Activated naive CD8-positive, alpha-beta T cell treated with anti-CD3 and anti-CD28 coated beads, Interleukin-2, amount 10 ng/mL, durations not matched to agents 7 days and 5 days (primary cell): ENCODE measurements around the gene FXYD5. TPM values are rescaled to one million over a fixed set of nuclear protein-coding genes. Genes with fewer than 3 reads are reported as not detected.

Source experiments
- ATAC-seq: fragments of 150-1000 bp; cut with Tn5 transposase; one replicate; pipeline ENCODE4 v1.10.0; 2021; ENCODE audit warnings: low read depth, moderate library complexity
- POLR2A ChIA-PET: fragments of 350-600 bp; sonication (Branson Sonifier 250); formaldehyde crosslinking; loops from one replicate; lab custom pipeline; 2021; ENCODE audit warnings: antibody characterized with exemption; lab: Charles Lee
- DNase-seq: peaks from one replicate; pipeline ENCODE4 v3.0.0; 2021
- H3K27ac Mint-ChIP-seq: one replicate; pipeline ENCODE4 v1.8.0; 2022; ENCODE audit warnings: mild to moderate bottlenecking, mixed read lengths
- H3K27me3 Mint-ChIP-seq: one replicate; pipeline ENCODE4 v1.8.0; 2022; ENCODE audit warnings: mild to moderate bottlenecking, moderate library complexity, mixed read lengths
- H3K36me3 Mint-ChIP-seq: one replicate; pipeline ENCODE4 v1.8.0; 2021; ENCODE audit warnings: mild to moderate bottlenecking, mixed read lengths
- H3K4me1 Mint-ChIP-seq: one replicate; pipeline ENCODE4 v1.8.0; 2021; ENCODE audit warnings: mixed read lengths
- H3K4me3 Mint-ChIP-seq: one replicate; pipeline ENCODE4 v1.8.0; 2022; ENCODE audit warnings: mild to moderate bottlenecking, moderate library complexity, mixed read lengths
- H3K9me3 Mint-ChIP-seq: one replicate; pipeline ENCODE4 v1.8.0; 2021; ENCODE audit warnings: mixed read lengths
- total RNA-seq, 2 experiments: library from RNA; stranded (reverse); gene quantifications; one replicate each; pipeline ENCODE4 v1.2.3, GENCODE V29; 2021

Gene FXYD5
- total RNA-seq, 2 experiments from 2014 or later, result 353 to 360 TPM

- Mint-ChIP-seq H3K4me3 (peak within 1 kb of the TSS; percentile 12), H3K9me3 (no peaks in the 10 kb centered on the region), H3K36me3 (no peaks in the 10 kb centered on the region), H3K27ac (no peak within 1 kb of the TSS), H3K27me3 (peaks cover 3% of the 10 kb centered on the region), H3K4me1 (peaks cover 5% of the 10 kb centered on the region)
- DNase-seq, result no peak
- POLR2A ChIA-PET, result no interaction called here
- ATAC-seq, result no peak
These were observed 39.2 kb upstream of the FXYD5 start, which contains the start of gene FXYD3 for GRCh38 chr19:35115177-35115951. FXYD3 (plus strand) TSS chr19:35115823; CDS start chr19:35119377, 3,554 bp downstream.

- Mint-ChIP-seq H3K4me3 (no peak overlapping the region), H3K9me3 (no peaks in the 10 kb centered on the region), H3K36me3 (no peaks in the 10 kb centered on the region), H3K27ac (no peak overlapping the region), H3K4me1 (peaks cover 5% of the 10 kb centered on the region), H3K27me3 (peaks cover 3% of the 10 kb centered on the region)
- DNase-seq (no peak), ATAC-seq (no peak)
- POLR2A ChIA-PET, result no interaction called here
These were observed 38.3 kb upstream of the FXYD5 start for GRCh38 chr19:35116072-35116801.

GRCh38 chr19:35117116-35117515 lies 37.4 kb upstream of the FXYD5 start:
- Mint-ChIP-seq H3K27ac (no peak overlapping the region), H3K36me3 (no peaks in the 10 kb centered on the region), H3K27me3 (no peaks in the 10 kb centered on the region), H3K4me3 (no peak overlapping the region), H3K4me1 (peaks cover 5% of the 10 kb centered on the region), H3K9me3 (no peaks in the 10 kb centered on the region)
- ATAC-seq (no peak), DNase-seq (no peak)
- POLR2A ChIA-PET, result no interaction called here

GRCh38 chr19:35117799-35118198 lies 36.7 kb upstream of the FXYD5 start:
- no peak overlapping the region for H3K4me3 Mint-ChIP-seq
- DNase-seq (no peak), ATAC-seq (no peak)
- POLR2A ChIA-PET, result no interaction called here
- no peak overlapping the region for H3K27ac Mint-ChIP-seq
- no peaks in the 10 kb centered on the region for H3K9me3 Mint-ChIP-seq
- H3K27me3 Mint-ChIP-seq, result no peaks in the 10 kb centered on the region
- no peaks in the 10 kb centered on the region for H3K36me3 Mint-ChIP-seq
- peaks cover 5% of the 10 kb centered on the region for H3K4me1 Mint-ChIP-seq

GRCh38 chr19:35118268-35119020 lies 36.1 kb upstream of the FXYD5 start:
- POLR2A ChIA-PET, result no interaction called here
- Mint-ChIP-seq H3K27me3 (no peaks in the 10 kb centered on the region), H3K4me3 (no peak overlapping the region), H3K27ac (no peak overlapping the region), H3K36me3 (no peaks in the 10 kb centered on the region), H3K4me1 (peaks cover 5% of the 10 kb centered on the region), H3K9me3 (no peaks in the 10 kb centered on the region)
- no peak for DNase-seq
- ATAC-seq, result no peak

GRCh38 chr19:35119091-35119490 lies 35.4 kb upstream of the FXYD5 start:
- no peak for ATAC-seq
- no peak for DNase-seq
- H3K4me3 Mint-ChIP-seq, result no peak overlapping the region
- no peak overlapping the region for H3K27ac Mint-ChIP-seq
- POLR2A ChIA-PET, result no interaction called here
- H3K4me1 Mint-ChIP-seq, result peaks cover 8% of the 10 kb centered on the region
- no peaks in the 10 kb centered on the region for H3K36me3 Mint-ChIP-seq
- no peaks in the 10 kb centered on the region for H3K27me3 Mint-ChIP-seq
- H3K9me3 Mint-ChIP-seq, result no peaks in the 10 kb centered on the region

- Mint-ChIP-seq H3K4me3 (no peak overlapping the region), H3K9me3 (no peaks in the 10 kb centered on the region), H3K4me1 (peaks cover 11% of the 10 kb centered on the region), H3K27ac (no peak overlapping the region), H3K27me3 (no peaks in the 10 kb centered on the region), H3K36me3 (no peaks in the 10 kb centered on the region)
- DNase-seq, result no peak
- POLR2A ChIA-PET, result no interaction called here
- no peak for ATAC-seq
These were observed 34.9 kb upstream of the FXYD5 start for GRCh38 chr19:35119578-35120155.

DNA sequence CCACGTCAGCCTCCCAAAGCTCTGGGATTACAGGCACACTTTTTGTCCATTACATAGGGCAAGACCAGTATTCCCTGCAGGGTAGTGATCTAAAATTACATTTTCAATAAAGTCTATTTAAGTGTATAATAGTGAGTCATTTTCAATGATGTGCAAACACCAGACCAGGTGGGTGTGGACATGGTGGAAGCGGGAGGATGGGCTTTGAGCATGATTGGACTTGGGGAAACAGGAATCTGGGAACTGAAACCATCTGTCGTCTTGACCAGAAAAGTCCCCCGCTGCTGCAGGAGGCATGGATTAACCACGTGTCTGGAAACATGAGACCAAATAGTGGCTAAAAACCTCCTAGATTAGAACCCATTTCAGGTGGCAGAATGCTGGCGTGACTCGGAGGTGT lies 34.0 kb upstream of the FXYD5 start:
- peaks cover 10% of the 10 kb centered on the region for H3K4me1 Mint-ChIP-seq
- no peaks in the 10 kb centered on the region for H3K9me3 Mint-ChIP-seq
- DNase-seq (no peak), ATAC-seq (no peak)
- no peak overlapping the region for H3K4me3 Mint-ChIP-seq
- no peaks in the 10 kb centered on the region for H3K36me3 Mint-ChIP-seq
- no peak overlapping the region for H3K27ac Mint-ChIP-seq
- POLR2A ChIA-PET, result no interaction called here
- no peaks in the 10 kb centered on the region for H3K27me3 Mint-ChIP-seq

- H3K27ac Mint-ChIP-seq, result no peak overlapping the region
- no peak overlapping the region for H3K4me3 Mint-ChIP-seq
- no peaks in the 10 kb centered on the region for H3K36me3 Mint-ChIP-seq
- POLR2A ChIA-PET, result no interaction called here
- no peak for DNase-seq
- no peaks in the 10 kb centered on the region for H3K27me3 Mint-ChIP-seq
- no peaks in the 10 kb centered on the region for H3K9me3 Mint-ChIP-seq
- ATAC-seq, result no peak
- peaks cover 12% of the 10 kb centered on the region for H3K4me1 Mint-ChIP-seq
These were observed 33.6 kb upstream of the FXYD5 start for GRCh38 chr19:35120898-35121297.

GRCh38 chr19:35122687-35123551 lies 31.6 kb upstream of the FXYD5 start:
- DNase-seq, result no peak
- no peak for ATAC-seq
- Mint-ChIP-seq H3K9me3 (no peaks in the 10 kb centered on the region), H3K36me3 (no peaks in the 10 kb centered on the region), H3K27me3 (no peaks in the 10 kb centered on the region), H3K4me1 (peaks cover 12% of the 10 kb centered on the region), H3K27ac (no peak overlapping the region), H3K4me3 (no peak overlapping the region)
- POLR2A ChIA-PET, result no interaction called here

DNA sequence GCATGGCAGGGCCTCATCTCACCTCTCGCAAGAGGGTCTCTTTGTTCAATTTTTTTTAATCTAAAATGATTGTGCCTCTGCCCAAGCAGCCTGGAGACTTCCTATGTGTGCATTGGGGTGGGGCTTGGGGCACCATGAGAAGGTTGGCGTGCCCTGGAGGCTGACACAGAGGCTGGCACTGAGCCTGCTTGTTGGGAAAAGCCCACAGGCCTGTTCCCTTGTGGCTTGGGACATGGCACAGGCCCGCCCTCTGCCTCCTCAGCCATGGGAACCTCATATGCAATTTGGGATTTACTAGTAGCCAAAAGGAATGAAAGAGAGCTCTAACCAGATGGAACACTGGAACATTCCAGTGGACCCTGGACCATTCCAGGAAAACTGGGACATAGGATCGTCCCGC lies 31.0 kb upstream of the FXYD5 start:
- POLR2A ChIA-PET, result no interaction called here
- no peak for DNase-seq
- Mint-ChIP-seq H3K9me3 (no peaks in the 10 kb centered on the region), H3K36me3 (no peaks in the 10 kb centered on the region), H3K27me3 (no peaks in the 10 kb centered on the region), H3K4me1 (peaks cover 12% of the 10 kb centered on the region), H3K4me3 (no peak overlapping the region), H3K27ac (no peak overlapping the region)
- no peak for ATAC-seq

GRCh38 chr19:35124098-35125060 lies 30.2 kb upstream of the FXYD5 start:
- Mint-ChIP-seq H3K4me3 (peak overlapping the region; percentile 72), H3K36me3 (no peaks in the 10 kb centered on the region), H3K27ac (peak overlapping the region; percentile 67), H3K27me3 (no peaks in the 10 kb centered on the region), H3K4me1 (peaks cover 12% of the 10 kb centered on the region), H3K9me3 (no peaks in the 10 kb centered on the region)
- POLR2A ChIA-PET, result interaction anchor here (1.2 kb wide), 1 partner anchor 17 kb away, joined by 4 read pairs; no protein-coding TSS in a partner anchor
- DNase-seq, result peak; percentile 91
- ATAC-seq, result peak; percentile 93
